Epithelial cell of esophagus (primary cell): Measurements from ENCODE around the gene PCSK7.

Experiments
- DNase-seq: peaks from one replicate; pipeline ENCODE4 v3.0.0; 2010; ENCODE audit warnings: low read depth
- H3K4me3 ChIP-seq: 2 replicates; pipeline ENCODE4 v1.5.1; 2011; ENCODE audit warnings: mild to moderate bottlenecking, low read length, control low read depth
- TF ChIP-seq, protein P1 (sequence below): IDR thresholded peaks from 2 replicates; pipeline ENCODE4 v1.5.1; 2011; ENCODE audit warnings: low read depth, mild to moderate bottlenecking, low read length, control low read depth, inconsistent platforms; ENCODE audit not compliant: insufficient read depth; ENCODE audit errors: missing control alignments

Gene PCSK7

DNA sequence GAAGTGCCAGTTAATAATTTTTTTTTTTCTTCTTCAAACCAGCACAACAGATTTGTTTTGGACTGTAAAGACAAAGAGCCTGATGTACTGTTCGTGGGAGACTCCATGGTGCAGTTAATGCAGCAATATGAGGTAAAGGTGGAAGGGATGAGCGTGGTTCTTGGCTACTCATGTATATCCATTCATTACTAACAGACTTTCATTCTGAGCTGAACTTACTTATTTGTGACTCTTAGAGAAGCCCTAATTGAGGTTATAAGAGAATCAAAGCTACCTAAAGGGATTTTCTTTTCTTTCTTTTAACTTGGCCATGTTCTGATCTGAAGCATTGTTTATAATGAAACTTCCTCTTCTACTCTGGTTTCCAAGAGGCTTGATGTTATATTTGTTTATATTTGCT, 72.0 kb downstream of the PCSK7 start:
- H3K4me3 ChIP-seq = no peak overlapping the region
- TF ChIP-seq, protein P1, sequence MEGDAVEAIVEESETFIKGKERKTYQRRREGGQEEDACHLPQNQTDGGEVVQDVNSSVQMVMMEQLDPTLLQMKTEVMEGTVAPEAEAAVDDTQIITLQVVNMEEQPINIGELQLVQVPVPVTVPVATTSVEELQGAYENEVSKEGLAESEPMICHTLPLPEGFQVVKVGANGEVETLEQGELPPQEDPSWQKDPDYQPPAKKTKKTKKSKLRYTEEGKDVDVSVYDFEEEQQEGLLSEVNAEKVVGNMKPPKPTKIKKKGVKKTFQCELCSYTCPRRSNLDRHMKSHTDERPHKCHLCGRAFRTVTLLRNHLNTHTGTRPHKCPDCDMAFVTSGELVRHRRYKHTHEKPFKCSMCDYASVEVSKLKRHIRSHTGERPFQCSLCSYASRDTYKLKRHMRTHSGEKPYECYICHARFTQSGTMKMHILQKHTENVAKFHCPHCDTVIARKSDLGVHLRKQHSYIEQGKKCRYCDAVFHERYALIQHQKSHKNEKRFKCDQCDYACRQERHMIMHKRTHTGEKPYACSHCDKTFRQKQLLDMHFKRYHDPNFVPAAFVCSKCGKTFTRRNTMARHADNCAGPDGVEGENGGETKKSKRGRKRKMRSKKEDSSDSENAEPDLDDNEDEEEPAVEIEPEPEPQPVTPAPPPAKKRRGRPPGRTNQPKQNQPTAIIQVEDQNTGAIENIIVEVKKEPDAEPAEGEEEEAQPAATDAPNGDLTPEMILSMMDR = no peak
- DNase-seq = no peak

DNA sequence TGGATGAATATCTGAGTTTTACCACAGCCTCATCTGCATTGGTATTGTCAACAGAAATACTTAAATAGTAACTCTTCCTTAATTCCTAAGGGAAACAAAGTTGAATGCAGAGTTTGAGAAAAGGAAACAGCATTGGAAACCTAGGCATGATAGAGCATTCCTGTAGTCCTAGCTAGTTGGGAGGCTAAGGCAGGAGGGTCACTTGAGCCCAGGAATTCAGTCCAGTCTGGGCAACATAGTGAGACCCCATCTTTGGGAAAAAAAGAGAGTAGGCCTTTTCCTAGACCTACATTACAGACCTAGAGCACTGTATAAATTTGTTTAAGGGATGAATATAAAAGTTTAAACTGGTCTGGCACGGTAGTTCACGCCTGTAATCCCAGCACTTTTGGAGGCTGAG, 74.4 kb downstream of the PCSK7 start:
- TF ChIP-seq, protein P1 = no peak
- no peak overlapping the region for H3K4me3 ChIP-seq
- no peak for DNase-seq

GRCh38 chr11:117154468-117154867, 77.4 kb downstream of the PCSK7 start:
- TF ChIP-seq, protein P1 = no peak
- H3K4me3 ChIP-seq = no peak overlapping the region
- DNase-seq = no peak
